IgD-negative memory B cell (primary cell): ENCODE measurements around the gene TMCC3. TPM values are rescaled to one million over a fixed set of nuclear protein-coding genes. Genes with fewer than 3 reads are reported as not detected.
A peak's percentile ranks its signal among the peaks of the same experiment; 100 is the strongest.
"Not testable (repeated sequence)": the region's sequence is repeated elsewhere in the genome, so short reads cannot be mapped to it uniquely, and the experiment has no call there.

ENCODE experiments used
- H3K27ac Mint-ChIP-seq, 3 donors: one replicate each; pipeline ENCODE4 v1.8.0; 2020 to 2022; ENCODE audit warnings: mild to moderate bottlenecking in 3 of 3, mixed read lengths in 3 of 3, moderate library complexity in 1 of 3
- H3K27me3 Mint-ChIP-seq: one replicate; pipeline ENCODE4 v1.8.0; 2021; ENCODE audit warnings: mixed read lengths
- H3K36me3 Mint-ChIP-seq: one replicate; pipeline ENCODE4 v1.8.0; 2020; ENCODE audit warnings: mild to moderate bottlenecking, mixed read lengths
- H3K4me1 Mint-ChIP-seq, 3 donors: one replicate each; pipeline ENCODE4 v1.8.0; 2020 to 2022; ENCODE audit warnings: mixed read lengths in 3 of 3, mild to moderate bottlenecking in 1 of 3
- H3K4me3 Mint-ChIP-seq, 4 donors: one replicate each; pipeline ENCODE4 v1.8.0; 2020 to 2022; ENCODE audit warnings: mild to moderate bottlenecking in 4 of 4, mixed read lengths in 4 of 4, moderate library complexity in 3 of 4
- H3K9me3 Mint-ChIP-seq, 3 donors: one replicate each; pipeline ENCODE4 v1.8.0; 2020 to 2021; ENCODE audit warnings: mixed read lengths in 3 of 3, mild to moderate bottlenecking in 1 of 3
- polyA plus RNA-seq: library from polyadenylated mRNA; unstranded; fragments of 300-500 nt; fragmentation: Illumina TruSeq; gene quantifications from one replicate; pipeline ENCODE4 v1.2.3, GENCODE V29; 2021

Gene TMCC3, protein sequence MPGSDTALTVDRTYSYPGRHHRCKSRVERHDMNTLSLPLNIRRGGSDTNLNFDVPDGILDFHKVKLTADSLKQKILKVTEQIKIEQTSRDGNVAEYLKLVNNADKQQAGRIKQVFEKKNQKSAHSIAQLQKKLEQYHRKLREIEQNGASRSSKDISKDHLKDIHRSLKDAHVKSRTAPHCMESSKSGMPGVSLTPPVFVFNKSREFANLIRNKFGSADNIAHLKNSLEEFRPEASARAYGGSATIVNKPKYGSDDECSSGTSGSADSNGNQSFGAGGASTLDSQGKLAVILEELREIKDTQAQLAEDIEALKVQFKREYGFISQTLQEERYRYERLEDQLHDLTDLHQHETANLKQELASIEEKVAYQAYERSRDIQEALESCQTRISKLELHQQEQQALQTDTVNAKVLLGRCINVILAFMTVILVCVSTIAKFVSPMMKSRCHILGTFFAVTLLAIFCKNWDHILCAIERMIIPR
- 15.2 TPM for polyA plus RNA-seq

DNA sequence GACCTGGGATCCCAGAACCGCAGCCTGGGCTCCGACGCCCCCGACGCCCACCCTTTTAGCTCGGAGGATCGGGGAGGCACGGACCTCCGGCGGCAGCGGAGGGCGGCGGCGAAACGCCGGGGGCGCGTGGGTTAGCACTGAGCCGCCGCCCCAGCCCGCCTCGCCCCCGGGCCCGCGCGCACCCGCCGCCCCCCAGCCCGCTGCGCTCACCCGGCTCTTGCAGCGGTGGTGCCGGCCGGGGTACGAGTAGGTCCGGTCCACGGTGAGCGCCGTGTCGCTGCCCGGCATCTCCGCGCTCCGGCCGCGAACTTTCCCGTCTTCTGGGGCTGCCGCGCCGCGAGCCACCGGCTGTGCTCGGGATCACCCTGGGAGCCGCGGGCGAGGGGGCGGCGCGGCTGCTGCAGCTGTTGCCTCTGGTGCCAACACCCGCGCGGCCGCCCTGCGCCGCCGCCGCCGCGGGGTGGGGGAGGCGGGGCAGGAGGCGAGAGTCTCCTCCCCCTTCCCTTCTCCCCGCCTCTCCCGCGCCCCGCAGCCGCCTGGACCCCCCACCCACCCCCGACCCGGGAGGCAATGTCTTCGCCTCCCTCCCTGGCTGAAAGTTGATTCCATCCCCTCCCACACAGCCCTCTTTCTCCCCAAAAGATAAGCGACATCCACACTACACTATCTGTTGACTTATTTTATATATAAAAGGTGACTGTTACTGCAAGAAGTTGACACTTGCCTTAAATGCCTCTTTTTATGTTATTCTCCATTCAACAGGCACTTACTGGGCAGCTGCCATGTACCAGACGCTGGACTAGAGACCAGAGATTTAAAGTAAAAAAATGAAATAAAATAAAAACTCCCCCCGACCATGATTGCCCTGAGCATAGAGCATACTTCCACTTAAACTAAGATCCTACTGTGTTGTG, at the start of gene TMCC3:
TSS of gene TMCC3 (minus strand) at position 415 of the 914 bp plus-strand sequence. CDS start at position 288, 127 bp downstream.
- peaks cover 1% of the 10 kb centered on the region for H3K36me3 Mint-ChIP-seq
- peaks cover 5 to 19% (median 19%) of the 10 kb centered on the region in 3 donors for H3K4me1 Mint-ChIP-seq
- H3K27ac Mint-ChIP-seq: no peak within 1 kb of the TSS
- peaks cover 4% of the 10 kb centered on the region for H3K27me3 Mint-ChIP-seq
- peak within 1 kb of the TSS; percentile 81 to 93 (median 87) for H3K4me3 Mint-ChIP-seq
- no peaks in the 10 kb centered on the region for H3K9me3 Mint-ChIP-seq

DNA sequence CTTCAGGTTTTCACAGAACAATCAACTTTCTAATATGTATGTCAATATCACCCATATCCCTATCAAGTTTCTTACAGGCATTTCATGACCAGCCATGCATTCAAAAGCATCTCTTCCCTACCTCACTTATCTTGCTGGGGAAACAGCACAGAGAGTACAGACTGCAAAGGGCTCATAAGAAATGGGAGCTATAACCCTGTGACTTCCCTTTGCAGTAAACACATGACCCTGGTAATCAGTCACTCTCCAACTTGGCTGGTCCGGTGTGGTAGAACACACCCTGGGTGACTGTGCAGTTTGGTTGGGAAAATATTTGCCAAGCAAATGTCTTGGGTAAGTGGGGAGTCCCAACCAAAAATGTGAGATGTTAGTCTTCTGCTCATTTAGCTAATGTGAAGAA, 49.4 kb upstream of the TMCC3 start:
- H3K36me3 Mint-ChIP-seq: peaks cover 19% of the 10 kb centered on the region
- H3K4me3 Mint-ChIP-seq: no peak overlapping the region
- H3K4me1 Mint-ChIP-seq: peaks cover 6 to 54% (median 31%) of the 10 kb centered on the region in 3 donors
- no peak overlapping the region for H3K27ac Mint-ChIP-seq
- H3K9me3 Mint-ChIP-seq: peaks cover 0 to 5% (median 0%) of the 10 kb centered on the region in 3 donors
- H3K27me3 Mint-ChIP-seq: no peaks in the 10 kb centered on the region

DNA sequence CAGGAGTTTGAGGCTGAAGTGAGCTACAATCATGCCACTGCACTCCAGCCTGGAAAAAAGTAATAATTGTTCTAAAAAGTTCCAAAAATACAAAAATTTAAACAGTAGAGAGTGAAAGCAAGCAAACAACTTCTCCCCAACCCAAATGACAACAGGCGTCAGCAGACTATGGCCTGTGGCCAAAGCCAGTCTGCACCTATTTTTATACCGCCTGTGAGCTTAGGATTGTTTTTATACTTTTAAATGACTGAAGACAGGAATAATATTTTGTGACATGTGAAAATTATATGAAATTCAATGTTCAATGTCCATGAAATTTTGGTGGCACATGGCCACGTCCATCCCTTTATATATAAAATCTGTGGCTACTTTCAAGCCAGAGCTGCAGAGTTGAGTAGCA, 48.2 kb upstream of the TMCC3 start:
- Mint-ChIP-seq H3K9me3 (peaks cover 0 to 5% (median 0%) of the 10 kb centered on the region in 3 donors), H3K27ac (no peak overlapping the region), H3K4me3 (peak overlapping the region in 1 of 4 donors; percentile 7), H3K4me1 (peaks cover 8 to 47% (median 29%) of the 10 kb centered on the region in 3 donors), H3K36me3 (peaks cover 19% of the 10 kb centered on the region), H3K27me3 (no peaks in the 10 kb centered on the region)

DNA sequence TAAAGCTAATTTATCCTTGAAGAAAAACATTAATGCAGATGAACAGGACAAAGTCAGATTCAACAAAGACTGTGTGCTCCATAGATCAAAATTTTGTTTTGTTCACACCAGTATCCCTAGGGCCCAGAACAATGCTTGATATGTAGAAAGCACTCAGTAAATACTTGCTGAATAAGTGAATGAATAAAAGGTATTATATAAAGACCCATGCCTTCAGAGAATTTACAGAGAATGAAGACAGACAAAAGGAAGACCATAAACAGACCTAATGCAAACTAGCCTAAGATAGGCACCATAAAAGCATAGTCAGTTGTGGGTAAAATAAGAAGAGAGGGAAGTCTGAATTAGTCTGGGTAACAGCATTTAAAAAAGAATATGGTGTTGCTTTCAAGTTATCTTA, 47.3 kb upstream of the TMCC3 start:
- Mint-ChIP-seq H3K9me3 (peaks cover 0 to 5% (median 0%) of the 10 kb centered on the region in 3 donors), H3K4me1 (peaks cover 8 to 49% (median 29%) of the 10 kb centered on the region in 3 donors), H3K4me3 (no peak overlapping the region), H3K36me3 (peaks cover 18% of the 10 kb centered on the region), H3K27ac (no peak overlapping the region), H3K27me3 (no peaks in the 10 kb centered on the region)

DNA sequence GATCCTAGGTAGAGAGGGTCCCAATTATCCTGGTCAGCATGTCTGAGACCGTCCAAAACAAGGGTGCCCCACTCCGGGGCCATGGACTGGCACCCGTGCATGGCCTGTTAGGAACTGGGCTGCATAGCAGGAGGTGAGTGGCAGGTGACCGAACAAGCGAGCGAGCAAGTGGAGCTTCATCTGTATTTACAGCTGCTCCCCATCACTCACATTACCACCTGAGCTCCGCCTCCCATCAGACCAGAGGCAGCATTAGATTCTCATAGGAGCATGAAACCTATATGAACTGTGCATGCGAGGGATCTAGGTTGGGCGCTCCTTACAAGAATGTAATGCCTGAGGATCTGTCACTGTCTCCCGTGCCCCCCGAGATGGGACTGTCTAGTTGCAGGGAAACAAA, 44.4 kb upstream of the TMCC3 start:
- peaks cover 0 to 3% (median 0%) of the 10 kb centered on the region in 3 donors for H3K9me3 Mint-ChIP-seq
- no peak overlapping the region for H3K27ac Mint-ChIP-seq
- H3K27me3 Mint-ChIP-seq: no peaks in the 10 kb centered on the region
- H3K4me3 Mint-ChIP-seq: no peak overlapping the region
- H3K4me1 Mint-ChIP-seq: peaks cover 8 to 33% (median 14%) of the 10 kb centered on the region in 3 donors
- H3K36me3 Mint-ChIP-seq: peaks cover 13% of the 10 kb centered on the region

DNA sequence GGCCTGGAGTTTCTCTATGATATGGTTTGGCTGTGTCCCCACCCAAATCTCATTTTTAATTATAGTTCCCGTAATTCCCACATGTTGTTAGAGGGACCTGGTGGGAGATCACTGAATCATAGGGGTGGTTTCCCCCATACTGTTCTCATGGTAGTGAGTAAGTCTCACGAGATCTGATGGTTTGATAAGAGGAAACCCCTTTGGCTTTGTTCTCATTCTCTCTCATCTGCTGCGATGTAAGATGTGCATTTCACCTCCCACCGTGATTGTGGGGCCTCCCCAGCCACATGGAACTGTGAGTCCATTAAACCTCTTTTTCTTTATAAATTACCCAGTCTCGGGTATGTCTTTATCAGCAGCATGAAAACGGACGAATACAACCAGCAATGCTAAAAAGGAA, 42.5 kb upstream of the TMCC3 start:
- not testable (repeated sequence) for H3K9me3 Mint-ChIP-seq, H3K27me3 Mint-ChIP-seq, H3K36me3 Mint-ChIP-seq, H3K4me3 Mint-ChIP-seq, H3K27ac Mint-ChIP-seq
- H3K4me1 Mint-ChIP-seq: peaks cover 8 to 28% (median 11%) of the 10 kb centered on the region in 3 donors

DNA sequence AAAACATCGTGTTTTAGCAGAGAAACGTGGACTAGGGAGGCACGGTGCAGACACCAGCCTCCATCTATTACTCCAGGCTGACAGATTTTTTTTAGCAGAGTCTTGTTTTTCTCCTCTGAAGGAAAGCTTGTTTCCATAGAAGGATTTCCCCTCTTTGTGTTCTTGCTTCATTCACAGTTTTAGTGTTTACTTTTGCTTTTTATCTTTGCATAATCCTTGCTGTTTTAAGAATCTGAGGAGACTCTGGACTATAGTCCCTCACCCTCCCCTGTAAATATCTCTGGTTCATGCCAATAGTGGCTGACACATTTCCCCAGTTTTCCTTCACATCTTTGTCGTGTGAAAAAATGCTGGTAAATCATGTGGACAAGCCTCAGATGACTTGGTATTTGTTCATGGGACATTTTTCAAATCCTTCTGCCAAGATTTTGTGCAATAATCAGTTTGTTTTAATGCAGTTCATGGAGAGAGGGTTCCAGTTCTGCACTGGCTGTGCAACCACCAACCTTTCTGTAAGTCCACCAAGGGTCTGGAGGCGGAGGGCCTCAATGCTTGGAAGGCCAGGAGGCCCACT, 39.9 kb upstream of the TMCC3 start:
- no peak overlapping the region for H3K4me3 Mint-ChIP-seq
- peaks cover 4 to 18% (median 8%) of the 10 kb centered on the region in 3 donors for H3K4me1 Mint-ChIP-seq
- H3K27ac Mint-ChIP-seq: no peak overlapping the region
- H3K27me3 Mint-ChIP-seq: no peaks in the 10 kb centered on the region
- H3K9me3 Mint-ChIP-seq: no peaks in the 10 kb centered on the region
- no peaks in the 10 kb centered on the region for H3K36me3 Mint-ChIP-seq

DNA sequence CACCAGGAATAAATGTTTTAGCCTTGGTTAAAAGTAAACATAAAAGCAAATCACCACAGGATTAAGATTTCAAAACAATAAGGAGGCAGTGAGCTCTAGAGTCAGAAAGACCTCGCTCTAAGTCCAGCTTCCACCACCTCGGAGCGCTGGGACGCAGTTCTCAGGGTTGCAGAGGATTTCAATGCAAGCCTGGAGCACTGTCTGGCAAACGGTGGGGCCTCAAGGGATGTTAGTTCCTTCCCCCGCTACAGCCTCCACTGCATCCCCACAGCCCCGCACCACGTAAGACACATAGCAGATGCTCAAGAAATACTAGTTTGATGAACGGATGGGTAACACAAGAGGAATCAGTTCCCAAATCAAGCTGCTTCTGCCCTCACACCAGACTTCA, 39.3 kb upstream of the TMCC3 start:
- Mint-ChIP-seq H3K36me3 (no peaks in the 10 kb centered on the region), H3K9me3 (no peaks in the 10 kb centered on the region), H3K4me1 (peaks cover 6 to 18% (median 7%) of the 10 kb centered on the region in 3 donors), H3K27me3 (no peaks in the 10 kb centered on the region), H3K27ac (no peak overlapping the region), H3K4me3 (no peak overlapping the region)

DNA sequence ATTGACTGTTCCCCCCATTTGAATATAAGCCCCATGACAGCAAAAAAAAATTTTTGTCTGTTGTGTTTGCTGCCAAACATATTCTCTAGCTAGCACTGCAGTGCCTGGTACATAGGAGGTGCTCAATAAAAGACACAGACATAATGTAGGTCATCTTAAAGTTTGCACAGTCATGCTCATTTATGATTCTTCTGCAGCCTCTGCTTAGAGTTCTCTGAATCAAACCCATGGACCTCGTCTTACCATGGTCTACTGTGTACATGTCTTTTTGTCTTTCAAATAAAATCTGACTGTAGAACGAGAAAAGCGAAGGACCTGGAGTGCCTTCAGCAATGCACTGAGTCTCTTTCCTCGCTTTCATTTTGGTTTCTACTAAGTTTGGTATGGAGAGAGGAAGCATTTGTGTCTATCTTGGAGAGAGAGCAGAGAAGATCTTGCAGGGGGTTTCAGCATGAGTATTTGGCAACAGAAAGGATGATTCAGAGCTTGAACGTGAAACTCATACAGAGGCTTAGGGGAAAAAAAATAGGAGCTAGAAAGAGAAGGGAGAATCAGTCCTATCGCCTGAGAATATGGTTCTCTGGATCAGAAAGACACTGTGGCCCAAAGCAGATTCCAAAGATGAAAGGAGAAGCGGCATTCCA, 38.8 kb upstream of the TMCC3 start:
- Mint-ChIP-seq H3K27me3 (no peaks in the 10 kb centered on the region), H3K27ac (no peak overlapping the region), H3K4me1 (peaks cover 4 to 18% (median 7%) of the 10 kb centered on the region in 3 donors), H3K4me3 (no peak overlapping the region), H3K36me3 (no peaks in the 10 kb centered on the region), H3K9me3 (no peaks in the 10 kb centered on the region)

DNA sequence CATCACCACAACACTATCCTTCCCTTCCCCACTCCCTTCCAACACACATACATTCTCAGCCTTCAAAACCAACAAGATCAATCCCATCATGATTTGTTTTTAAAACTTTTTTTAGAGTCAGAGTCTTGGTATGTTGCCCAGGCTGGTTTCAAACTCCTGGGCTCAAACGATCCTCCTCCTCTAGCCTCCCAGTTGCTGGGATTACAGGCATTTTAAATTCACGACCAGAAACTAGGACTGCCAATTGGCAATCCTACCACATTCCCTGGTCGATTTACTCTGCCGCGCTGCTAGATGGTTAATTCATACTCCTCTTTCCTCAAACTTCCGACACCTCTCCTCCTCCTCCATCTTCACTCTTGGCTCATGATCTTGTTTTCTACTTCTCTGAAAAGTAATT, 37.5 kb upstream of the TMCC3 start:
- H3K27ac Mint-ChIP-seq: no peak overlapping the region
- no peaks in the 10 kb centered on the region for H3K27me3 Mint-ChIP-seq
- peaks cover 9 to 23% (median 16%) of the 10 kb centered on the region in 3 donors for H3K4me1 Mint-ChIP-seq
- no peaks in the 10 kb centered on the region for H3K9me3 Mint-ChIP-seq
- no peak overlapping the region for H3K4me3 Mint-ChIP-seq
- H3K36me3 Mint-ChIP-seq: no peaks in the 10 kb centered on the region

DNA sequence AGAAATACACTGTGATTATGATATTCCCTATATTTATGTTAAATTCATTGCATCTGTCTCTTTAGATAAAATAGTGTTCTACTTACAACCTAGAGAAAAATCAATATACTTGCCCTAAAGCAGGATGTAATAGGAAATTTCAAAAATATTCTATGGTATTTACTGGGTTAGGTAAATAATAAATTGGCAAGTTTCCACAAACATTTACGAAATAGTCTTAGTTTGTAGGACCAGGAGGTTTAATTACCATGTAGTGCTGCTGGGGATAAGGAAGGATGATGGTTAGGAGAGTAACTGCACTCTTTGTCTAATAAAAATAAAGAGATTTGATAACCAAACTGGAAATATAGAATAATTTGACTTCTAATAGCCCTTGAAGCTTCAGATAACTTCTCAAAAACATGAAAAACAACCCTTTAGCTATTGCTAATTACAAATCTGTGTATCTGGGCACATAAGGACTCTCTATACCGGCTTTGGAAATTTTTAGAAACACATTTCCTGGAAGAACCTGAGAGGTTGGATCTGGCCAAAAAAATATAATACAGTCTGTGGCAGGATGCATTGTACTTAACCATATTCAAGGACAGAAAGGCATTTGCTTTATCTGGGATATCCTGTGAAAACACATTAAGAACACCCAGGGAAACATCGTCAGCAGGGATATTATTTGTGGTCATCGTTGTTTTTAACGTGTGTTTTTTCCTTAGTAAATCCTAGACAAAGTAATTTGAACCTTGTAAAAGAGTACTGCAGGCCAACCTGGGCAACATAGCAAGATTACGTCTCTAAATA, 36.7 kb upstream of the TMCC3 start:
- no peak overlapping the region for H3K4me3 Mint-ChIP-seq
- H3K27ac Mint-ChIP-seq: no peak overlapping the region
- H3K36me3 Mint-ChIP-seq: no peaks in the 10 kb centered on the region
- H3K27me3 Mint-ChIP-seq: no peaks in the 10 kb centered on the region
- H3K4me1 Mint-ChIP-seq: peaks cover 14 to 29% (median 23%) of the 10 kb centered on the region in 3 donors
- H3K9me3 Mint-ChIP-seq: no peaks in the 10 kb centered on the region

DNA sequence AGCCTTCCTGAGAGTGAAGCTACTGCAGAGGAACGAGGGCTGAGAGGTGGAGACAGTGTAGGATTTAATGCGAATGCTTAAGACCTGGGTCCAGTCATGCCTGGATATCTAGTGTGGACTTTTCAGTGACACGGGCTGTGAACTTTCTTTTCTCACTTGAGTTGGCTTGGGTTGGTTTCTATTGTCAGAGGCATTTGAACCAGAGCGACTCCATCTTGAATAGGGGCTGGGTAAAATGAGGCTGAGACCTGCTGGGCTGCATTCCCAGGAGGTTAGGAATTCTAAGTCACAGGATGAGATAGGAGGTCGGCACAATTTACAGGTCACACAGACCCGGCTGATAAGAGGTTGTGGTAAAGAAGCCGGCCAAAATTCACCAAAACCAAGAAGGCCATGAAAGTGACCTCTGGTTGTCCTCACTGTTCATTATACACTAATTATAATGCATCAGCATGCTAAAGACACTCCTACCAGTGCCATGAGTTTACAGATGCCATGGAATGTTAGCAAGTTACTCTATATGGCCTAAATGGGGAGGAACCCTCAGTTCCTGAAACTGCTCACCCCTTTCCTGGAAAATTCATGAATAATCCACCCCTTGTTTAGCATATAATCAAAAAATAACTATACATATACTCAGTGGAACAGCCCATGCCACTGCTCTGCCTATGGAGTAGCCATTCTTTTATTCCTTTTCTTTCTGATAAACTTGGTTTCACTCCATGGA, 34.2 kb upstream of the TMCC3 start:
- no peaks in the 10 kb centered on the region for H3K27me3 Mint-ChIP-seq
- no peak overlapping the region for H3K27ac Mint-ChIP-seq
- H3K9me3 Mint-ChIP-seq: no peaks in the 10 kb centered on the region
- no peak overlapping the region for H3K4me3 Mint-ChIP-seq
- peaks cover 2% of the 10 kb centered on the region for H3K36me3 Mint-ChIP-seq
- peaks cover 19 to 30% (median 24%) of the 10 kb centered on the region in 3 donors for H3K4me1 Mint-ChIP-seq

DNA sequence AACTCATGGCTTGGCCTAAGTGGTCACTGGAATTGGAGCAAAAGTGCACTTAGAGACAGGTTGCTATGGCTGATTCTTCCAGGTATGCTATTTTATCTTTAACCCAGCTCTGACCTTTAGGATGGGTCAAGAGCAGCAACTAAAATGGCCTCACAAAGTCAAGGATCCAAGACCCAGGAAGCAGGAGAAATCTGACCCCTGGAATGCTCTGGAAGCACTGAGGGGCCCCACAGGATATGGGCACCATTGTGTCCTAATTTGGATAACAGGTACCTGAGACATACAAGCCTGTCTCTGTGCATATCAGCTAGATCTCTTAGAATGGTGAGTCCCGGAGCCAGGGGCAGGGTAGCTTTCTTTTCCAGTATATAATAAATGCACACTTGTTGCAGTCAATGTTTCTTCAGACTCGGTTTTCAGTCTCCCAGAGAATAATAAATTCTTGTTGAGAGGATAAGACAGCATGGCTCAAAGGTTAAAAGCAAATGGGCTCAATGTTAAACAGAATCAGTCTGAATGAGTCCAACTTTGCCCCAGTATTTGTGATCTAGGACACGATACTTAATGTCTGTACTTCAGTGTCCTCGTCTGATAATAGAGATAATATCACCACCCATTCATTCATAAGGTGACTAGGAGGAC, 29.3 kb upstream of the TMCC3 start:
- Mint-ChIP-seq H3K9me3 (no peaks in the 10 kb centered on the region), H3K27me3 (no peaks in the 10 kb centered on the region), H3K4me3 (no peak overlapping the region), H3K27ac (no peak overlapping the region), H3K36me3 (peaks cover 2% of the 10 kb centered on the region), H3K4me1 (peaks cover 35 to 51% (median 39%) of the 10 kb centered on the region in 3 donors)
